Measurements from ENCODE around the gene MAMDC4. TPM values are rescaled to one million over a fixed set of nuclear protein-coding genes. Genes with fewer than 3 reads are reported as not detected.
"Not testable (repeated sequence)": the region's sequence is repeated elsewhere in the genome, so short reads cannot be mapped to it uniquely, and the experiment has no call there.

MAMDC4 gene
- total RNA-seq, 1 donor from 2014 or later, result 38.6 TPM

DNA sequence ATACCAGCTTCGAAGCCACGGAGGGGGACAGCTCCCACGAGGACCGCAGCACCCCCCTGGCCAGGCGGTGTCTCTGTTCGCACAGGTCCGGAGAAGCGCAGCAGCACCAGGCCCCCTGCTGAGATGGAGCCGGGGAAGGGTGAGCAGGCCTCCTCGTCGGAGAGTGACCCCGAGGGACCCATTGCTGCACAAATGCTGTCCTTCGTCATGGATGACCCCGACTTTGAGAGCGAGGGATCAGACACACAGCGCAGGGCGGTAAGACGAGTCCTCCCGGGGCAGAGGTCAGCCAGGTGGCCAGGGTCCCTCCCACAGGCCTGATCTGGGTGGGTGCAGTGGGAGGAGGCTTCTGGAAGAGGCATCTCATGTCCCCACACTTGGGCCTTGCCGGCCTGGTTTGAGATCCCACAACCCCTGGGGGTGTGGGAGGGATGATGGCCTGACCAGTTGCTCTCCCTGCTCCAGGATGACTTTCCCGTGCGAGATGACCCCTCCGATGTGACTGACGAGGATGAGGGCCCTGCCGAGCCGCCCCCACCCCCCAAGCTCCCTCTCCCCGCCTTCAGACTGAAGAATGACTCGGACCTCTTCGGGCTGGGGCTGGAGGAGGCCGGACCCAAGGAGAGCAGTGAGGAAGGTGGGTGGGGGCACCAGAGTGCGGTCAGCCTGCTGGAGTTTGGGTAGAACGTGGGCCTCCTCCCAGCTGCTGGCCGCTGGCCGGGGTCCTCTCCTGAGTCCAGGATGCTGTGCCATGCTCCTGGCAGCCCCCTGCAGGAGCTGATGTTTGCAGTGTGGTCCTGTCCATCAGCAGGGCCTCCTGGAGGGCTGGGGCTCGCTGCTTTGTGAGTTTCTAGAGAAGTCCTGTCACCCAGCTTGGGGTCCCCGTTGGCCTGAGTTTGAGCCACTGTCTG, 12.7 kb upstream of the MAMDC4 start:
- DNase-seq (ENCODE audit: low spot score), result no peak

DNA sequence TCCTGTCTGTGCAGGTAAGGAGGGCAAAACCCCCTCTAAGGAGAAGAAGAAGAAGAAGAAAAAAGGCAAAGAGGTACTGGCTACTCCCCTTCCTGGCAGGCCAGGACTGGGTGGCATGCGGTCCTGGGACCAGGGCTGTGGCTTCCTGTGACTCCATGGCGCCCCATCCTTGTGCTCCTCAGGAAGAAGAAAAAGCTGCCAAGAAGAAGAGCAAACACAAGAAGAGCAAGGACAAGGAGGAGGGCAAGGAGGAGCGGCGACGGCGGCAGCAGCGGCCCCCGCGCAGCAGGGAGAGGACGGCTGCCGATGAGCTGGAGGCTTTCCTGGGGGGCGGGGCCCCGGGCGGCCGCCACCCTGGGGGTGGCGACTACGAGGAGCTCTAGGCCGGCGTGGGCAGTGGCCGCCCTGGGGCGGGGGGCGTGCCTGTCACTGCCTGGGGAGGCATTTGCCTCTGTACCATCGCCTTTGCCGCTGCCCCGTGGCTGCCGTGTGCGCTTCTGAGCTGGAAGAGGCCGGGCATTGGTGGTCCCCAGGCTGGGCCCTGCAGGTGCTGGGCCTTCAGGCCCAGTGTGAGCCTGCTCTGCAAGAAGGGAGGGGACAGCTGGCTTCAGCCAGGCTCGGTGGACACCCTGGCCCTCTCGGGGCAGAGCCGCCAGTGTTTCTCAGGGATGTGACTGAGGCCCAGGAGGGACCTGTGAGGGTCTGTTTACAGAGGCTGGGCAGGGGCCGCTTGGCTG, 11.8 kb upstream of the MAMDC4 start:
- DNase-seq (ENCODE audit: low spot score), result no peak

DNA sequence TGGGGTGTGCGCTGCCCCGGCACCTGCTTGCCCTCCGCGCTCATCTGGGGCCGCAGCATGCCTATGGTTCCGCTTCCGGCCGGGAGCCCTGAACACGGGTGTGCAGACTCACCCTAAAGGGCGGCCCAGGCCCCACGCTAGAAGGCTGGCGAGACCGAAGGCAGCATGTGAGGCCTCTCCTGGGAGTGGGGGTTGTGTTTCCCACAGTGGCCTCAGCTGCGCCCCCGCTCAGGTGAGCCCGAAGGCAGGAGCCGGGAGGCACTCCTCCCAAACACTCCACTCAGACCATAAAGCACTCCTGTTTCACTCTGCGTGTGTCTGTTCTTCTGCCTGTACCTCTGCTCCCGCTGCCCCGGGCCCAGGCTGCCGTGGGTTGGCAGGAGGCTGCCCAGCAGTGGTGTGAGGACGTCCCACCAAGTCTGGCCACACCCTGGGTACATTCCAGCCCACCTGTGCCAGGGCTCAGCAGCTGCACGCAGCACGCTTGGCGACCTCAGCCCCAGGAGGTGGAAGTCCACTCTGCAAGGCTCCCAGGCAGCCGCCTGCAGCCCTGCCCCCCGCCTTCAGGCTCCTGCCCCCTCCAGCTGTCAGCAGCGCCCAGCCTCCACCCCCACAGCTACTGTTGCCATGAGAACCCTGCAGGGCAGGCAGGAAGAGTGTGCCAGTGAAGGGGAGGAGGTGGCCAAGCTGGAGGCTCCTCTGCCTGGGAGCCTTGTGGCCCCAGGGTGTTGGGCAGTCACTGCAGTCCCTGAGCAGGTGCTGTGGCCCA, 11.1 kb upstream of the MAMDC4 start:
- peak; percentile 90 for DNase-seq (ENCODE audit: low spot score)

DNA sequence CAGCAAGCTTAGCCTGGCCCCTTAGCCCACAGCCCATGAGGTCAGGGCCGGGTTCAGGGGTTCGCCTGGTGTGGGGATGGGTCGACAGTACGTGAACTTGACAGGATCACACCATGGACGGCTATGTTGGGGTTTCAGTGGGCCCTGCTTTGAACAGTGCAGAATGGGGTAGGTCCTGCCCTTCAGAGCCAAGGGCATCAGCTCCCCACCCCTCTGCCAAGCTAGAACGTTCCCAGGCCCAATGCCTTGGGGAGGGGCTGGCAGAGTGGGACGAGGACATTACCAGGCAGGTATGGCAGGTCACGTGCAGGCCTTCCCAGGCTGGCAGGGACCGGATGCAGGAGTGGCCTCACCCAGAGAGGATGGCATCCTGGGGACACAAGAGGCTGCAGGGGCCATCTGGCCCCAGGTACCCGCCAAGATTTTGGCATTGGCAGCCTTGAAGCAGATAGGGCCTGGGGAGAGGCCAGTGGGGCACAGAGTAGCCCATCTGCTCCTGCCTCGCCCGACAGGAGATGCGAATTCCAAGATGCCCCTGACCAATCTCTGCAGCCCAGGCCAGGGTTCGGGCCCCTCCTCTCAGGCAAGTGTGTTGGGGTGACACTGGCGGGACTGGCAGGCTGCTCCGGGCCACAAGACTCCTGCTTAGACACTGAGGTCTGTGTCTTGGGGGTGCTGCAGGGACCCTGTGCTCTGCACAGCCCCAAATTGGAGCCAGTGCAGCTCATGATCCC, 10.3 kb upstream of the MAMDC4 start:
- DNase-seq (ENCODE audit: low spot score), result peak; percentile 59

DNA sequence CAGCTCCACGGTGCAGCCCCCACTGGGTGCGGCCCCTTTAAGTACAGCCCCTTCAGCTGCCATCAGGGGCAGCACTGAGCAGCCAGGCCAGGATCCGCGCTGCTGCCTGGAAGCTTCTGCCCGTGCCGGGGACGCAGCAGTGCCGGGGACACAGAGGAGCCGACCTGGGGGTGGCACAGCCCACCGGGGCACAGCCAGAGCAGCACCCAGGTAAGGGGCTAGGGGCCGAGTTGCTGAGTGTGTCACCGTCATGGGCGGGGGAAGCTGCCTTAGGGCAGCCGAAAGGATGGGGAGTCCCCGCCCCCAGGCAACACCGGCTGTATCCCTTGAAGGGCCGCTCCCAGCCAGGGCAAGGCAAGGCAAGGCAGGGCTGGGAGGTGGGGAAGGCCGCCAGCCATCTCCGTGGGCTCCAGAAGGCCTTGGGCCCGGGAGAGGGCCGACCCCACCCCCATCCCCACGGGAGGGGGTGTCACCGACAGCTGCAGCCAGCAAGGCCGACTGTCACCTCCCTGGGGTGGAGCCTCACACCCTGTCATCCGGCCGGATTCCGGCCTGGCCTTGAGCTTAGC, 9.7 kb upstream of the MAMDC4 start, which contains the start of gene AJM1:
Gene AJM1, plus strand, starts transcription at position 99 of the 569 bp plus-strand sequence. CDS start 1,937 bp downstream, outside the sequence.
- DNase-seq (ENCODE audit: low spot score), result peak; percentile 72

DNA sequence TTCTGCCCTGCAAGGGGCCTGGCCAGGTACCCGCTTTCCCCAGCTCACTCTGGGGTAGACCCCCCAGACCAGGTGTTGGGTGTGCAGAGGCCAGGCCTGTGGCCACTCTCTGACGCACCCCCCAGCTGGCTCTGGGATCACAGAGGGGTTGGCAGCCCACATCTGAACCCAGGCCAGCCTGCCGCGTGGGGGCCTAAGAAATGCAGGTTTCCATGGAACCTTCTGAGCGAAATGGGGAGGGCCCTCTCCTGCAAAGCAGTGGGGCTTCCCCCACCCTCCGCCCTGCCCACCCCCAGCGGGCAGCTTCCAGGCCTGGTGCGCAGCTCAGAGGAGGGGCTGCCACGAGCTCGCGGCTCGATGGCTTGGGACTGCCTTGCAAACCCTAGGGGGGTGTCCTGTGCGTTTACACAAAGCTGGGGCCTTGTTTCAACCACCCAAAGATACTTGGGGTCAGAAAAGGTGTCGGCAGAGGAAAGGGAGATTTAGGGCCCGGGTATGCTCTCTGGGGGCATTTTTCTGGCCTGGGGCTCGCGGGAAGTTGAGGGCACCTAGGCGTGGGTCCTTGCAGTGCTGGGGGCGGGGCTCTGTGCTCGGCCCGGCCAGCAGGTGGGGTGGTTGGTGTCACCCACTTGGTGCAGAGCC, 8.9 kb upstream of the MAMDC4 start:
- DNase-seq (ENCODE audit: low spot score), result not testable (repeated sequence)

DNA sequence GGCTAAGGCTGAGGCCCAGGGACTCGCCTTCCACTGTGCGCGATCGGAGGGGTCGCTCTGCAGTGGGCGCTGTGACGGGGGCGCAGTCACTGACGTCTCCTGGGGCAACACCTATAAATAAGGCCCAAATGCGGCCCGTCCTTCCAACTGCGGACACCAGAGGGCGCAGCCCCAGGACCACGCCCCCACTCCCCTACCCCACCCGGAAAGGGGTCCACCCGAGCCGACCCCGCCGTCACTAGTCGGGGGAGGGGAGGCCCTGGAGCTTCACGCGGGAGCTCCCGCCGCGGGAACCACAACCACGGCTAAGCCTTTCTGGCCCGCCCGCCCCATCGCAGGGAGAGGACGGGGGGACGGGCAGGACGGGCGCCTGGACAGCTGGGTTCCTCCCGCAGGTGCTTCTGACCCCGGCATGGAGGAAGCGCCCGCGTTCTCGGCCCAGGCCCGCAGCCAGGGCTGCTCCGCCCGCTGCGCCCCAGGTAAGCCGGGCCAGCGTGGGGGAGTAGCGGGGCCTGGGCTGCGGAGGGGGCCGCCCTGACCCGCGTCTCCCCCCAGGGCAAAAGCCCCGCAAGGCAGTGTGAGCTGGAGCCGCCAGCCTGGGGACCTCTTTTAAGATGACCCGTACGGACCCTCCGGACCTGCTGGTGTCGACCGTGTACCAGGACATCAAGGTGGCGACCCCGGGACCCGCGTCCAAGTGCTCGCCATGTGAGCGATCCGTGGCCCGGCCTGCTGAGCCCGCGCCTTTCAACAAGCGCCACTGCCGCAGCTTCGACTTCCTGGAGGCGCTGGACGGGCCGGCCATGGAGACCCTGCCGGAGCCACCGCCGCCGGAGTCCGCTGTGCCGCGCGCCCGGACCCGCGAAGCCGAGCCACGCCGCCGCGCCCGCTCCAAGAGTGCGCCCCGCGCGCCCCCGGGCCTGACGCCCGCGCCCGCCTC, 8.1 kb upstream of the MAMDC4 start:
- DNase-seq (ENCODE audit: low spot score), result not testable (repeated sequence)

DNA sequence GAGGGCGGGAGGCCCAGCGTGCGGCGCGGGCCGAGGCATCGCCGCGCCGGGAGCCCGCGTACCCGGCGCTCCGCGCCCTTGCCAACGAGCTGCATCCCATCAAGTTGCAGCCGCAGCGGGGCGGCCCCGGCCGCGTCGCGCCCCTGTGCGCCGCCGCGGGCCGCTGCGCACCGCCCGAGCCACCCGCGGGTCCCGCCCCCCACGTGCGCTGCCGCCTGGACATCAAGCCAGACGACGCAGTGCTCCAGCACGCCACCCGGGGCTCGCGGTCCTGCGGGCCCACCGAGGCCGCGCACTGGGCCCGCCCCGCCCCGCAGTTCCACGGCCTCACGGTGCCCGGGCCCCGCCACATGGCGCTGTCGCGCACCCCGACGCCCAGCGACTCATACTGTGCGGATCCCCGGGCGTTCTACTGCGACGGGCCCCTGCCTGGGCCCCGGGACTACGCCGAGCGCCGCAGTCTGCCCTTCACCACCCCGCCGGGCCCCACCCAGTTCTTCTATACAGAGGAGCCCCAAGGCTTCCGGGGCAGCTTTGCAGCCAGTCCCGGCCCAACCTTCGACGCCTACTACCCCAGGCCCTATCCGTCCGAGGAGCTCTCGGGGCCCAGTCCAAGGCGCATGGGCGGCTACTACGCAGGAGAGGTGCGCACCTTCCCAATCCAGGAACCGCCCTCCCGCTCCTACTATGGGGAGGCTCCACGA, 7.2 kb upstream of the MAMDC4 start:
- DNase-seq (ENCODE audit: low spot score), result no peak

DNA sequence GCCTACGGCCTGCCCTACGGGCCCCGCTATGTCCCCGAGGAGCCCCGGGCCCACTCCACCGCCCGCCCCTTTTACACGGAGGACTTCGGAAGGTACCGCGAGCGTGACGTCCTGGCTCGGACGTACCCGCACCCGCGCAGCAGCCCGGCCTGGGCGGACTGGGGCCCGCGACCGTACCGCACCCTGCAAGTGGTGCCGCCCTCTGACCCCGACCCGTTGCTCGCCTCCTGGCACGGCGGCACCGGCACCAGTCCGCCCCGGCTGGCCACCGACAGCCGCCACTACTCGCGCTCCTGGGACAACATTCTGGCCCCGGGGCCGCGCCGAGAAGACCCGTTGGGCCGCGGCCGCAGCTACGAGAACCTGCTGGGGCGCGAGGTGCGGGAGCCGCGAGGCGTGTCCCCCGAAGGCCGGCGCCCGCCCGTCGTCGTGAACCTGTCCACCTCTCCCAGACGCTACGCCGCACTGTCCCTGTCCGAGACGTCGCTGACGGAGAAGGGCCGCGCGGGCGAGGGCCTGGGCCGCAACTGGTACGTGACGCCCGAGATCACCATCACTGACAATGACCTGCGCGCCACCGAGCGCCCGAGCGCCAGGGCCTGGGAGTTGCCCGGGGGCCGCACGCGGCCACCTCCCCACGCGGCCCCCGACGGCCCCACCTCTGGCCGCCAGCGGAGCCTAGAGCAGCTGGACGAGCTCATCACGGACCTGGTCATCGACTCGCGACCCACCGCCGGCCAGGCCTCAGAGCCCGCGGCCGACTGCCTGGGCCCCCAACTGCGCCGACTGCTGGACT, 6.5 kb upstream of the MAMDC4 start:
- DNase-seq (ENCODE audit: low spot score), result no peak

DNA sequence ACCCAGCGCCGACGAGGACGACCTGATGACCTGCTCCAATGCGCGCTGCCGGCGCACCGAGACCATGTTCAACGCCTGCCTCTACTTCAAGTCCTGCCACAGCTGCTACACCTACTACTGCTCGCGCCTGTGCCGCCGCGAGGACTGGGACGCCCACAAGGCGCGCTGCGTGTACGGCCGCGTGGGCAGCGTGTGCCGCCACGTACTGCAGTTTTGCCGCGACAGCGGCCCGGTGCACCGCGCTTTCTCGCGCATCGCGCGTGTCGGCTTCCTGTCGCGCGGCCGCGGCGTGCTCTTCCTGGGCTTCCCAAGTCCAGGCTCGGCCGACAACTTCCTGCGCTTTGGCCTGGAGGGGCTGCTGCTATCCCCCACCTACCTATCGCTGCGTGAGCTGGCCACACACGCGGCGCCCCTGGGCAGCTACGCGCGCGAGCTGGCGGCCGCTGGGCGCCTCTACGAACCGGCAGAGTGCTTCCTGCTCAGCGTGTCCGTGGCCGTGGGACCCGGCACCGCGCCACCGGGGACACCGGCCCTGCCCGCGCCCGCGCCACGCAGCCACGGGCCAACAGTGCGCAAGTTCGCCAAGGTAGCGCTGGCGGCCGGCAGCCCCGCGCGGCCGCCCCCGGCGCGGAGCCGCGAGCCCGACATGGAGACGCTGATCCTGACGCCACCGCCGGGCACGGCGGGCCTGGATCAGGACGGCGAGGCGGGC, 5.6 kb upstream of the MAMDC4 start:
- no peak for DNase-seq (ENCODE audit: low spot score)

DNA sequence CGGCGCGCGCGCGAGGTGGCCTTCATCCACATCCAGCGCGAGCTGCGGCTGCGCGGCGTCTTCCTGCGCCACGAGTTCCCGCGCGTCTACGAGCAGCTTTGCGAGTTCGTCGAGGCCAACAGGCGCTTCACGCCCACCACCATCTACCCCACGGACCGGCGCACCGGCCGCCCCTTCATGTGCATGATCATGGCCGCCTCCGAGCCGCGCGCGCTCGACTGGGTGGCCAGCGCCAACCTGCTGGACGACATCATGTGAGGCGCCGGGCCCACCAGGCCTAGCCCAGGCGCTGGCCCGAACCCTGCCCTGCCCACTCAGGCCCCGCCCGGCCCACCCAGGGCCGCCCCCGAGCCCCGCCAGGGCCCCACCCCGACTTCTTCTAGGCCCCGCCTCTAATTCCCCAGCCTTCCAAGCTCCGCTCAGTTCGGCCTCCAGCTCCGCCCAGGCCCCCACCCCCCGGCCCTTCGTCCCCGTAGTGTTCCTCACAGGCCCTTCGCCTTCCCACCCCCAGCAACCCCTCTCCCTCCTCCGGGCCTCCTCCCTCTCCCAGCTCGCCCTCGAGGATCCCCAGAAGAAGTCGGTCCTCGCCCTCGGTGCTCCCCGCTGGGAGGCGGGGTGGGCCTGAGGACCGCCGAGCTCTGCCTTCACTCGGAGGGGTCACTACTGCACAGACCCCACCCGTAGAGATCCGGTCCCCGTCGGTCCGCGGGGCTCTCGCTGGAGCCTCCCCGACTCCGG, 4.9 kb upstream of the MAMDC4 start:
- DNase-seq (ENCODE audit: low spot score), result no peak

DNA sequence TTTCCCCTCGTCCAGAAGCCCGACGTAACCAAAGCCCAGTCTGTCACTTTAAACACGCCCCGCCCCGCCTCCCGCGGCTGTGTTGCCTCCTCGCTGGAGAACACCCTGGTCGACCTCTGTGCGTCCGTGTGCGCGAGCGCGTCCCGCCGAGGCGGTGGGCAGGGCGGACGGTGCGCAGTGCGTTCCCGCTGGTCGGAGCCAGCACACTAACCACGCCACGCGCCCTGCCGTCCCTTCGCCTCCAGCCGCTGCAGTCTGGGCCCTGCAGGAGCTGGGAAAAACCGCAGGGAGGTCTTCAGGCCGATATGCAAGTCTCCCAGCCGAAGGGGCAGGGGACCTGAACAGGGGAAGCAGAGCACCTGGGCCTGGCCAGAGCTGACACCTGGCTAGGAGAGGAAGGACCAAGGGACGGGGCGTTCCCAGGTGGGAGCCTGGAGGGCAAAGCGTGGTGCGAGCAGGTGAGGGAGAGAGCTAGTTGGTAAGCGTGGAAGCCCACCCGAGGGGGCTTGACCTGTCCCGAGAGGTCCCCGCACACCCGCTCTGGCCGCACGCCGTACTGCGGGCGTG, 4.2 kb upstream of the MAMDC4 start:
- DNase-seq (ENCODE audit: low spot score), result peak; percentile 85

DNA sequence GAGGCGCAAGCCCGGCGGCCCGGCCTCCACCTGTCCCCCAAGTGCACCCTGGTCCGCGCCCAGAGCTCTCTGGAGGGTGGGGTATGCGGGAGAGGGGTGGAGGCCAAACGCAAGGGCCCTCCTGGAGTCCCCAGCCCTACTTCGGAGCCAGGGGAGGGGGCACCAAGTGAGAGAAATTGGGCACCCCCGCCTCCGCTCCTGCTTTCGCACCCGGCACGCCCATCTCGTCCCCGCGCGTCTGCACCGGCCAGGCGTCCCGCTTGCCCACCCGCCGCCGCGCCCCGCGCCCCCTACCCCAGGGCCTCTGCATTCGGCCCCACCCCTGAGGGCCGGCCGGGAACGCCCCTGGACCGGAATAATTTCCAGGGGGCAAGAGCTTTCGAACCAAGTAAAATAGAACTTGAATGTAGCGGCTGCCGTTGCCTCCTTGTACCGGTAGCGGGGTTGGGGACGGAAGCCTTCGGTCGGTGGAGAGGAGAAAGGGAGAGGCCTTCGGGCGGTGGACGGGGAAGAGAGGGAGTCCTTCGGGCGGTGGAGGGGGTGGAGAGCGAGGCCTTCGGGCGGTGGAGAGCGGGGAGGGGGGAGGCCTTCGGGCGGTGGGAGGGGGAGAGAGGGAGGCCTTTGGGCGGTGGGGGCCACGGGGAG, 3.6 kb upstream of the MAMDC4 start:
- DNase-seq (ENCODE audit: low spot score), result no peak

DNA sequence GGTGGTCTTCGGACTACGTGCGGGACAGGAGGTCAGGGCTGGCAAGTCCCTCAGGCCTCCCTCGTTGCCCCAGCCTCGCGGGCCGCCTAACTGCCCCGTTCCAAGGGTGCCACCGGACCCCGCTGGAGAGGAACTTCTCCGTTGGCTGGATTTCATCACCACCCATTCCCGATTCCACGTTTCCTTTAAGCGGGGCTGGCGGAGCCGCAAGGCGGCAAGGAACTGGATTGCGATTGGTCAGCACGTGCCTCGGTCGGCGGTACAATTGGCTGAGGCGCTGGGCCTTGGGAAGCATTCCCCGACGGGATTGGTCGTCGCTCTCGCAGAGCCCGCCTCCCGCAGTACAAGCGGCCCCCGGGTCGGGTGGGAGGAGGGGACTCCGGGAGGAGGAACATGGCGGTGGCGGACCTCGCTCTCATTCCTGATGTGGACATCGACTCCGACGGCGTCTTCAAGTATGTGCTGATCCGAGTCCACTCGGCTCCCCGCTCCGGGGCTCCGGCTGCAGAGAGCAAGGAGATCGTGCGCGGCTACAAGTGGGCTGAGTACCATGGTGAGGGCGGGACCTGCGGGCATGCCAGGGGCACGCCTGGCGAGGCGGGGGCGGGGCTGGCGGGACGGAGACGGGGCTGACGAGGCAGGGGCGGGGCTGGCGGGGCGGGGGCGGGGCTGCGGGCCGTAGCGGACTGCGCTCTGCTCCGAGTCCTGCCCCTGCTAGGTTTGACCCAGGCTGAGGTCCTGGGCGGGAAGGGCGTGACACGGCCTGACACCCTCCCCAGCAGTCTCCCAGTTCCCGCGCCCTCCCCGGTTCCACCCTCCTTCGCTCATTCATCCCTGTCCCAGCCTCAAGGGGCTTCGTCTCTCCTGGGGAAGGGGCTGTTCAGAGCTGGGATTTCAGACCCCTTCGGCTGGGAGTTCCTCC, 2.8 kb upstream of the MAMDC4 start, which contains the start of gene PHPT1:
Gene PHPT1, plus strand, starts transcription at position 372 of the 922 bp plus-strand sequence. Its CDS starts 22 bp downstream, at position 394.
- peak; percentile 99 for DNase-seq (ENCODE audit: low spot score)
